IMR-90 (cell line): ENCODE results near the gene ARHGEF1. TPM values are rescaled to one million over a fixed set of nuclear protein-coding genes. Genes with fewer than 3 reads are reported as not detected.
A peak's percentile ranks its signal among the peaks of the same experiment; 100 is the strongest.

Experiments used
- ATAC-seq: fragments of 200-7000 bp; cut with Tn5 transposase; 2 replicates; pipeline ENCODE4 v1.9.1; 2020; ENCODE audit warnings: low read depth, mild to moderate bottlenecking, moderate library complexity
- BruUV-seq: library from RNA; stranded (reverse); fragments of 400-500 nt; replicated peaks from 2 replicates; lab custom pipeline; 2021; lab: Mats Ljungman, UMichigan
- CTCF ChIA-PET: fragments of 300-600 bp; formaldehyde crosslinking; extraction: SDS; loops from one replicate; lab custom pipeline; 2021; ENCODE audit warnings: antibody characterized with exemption; lab: Yijun Ruan, JAX
- POLR2A ChIA-PET: fragments of 300-600 bp; sonication (Branson Sonifier 250); formaldehyde crosslinking; loops from one replicate; lab custom pipeline; 2022; ENCODE audit warnings: antibody characterized with exemption; ENCODE audit not compliant: unreplicated experiment; lab: Charles Lee
- DNase-seq: peaks from one replicate; pipeline ENCODE4 v3.0.0; 2013
- H2AFZ ChIP-seq: replicated peaks from 2 replicates; pipeline ENCODE3; 2013; ENCODE audit warnings: low read length, mild to moderate bottlenecking; ENCODE audit not compliant: poor library complexity
- H2AK5ac ChIP-seq: 2 replicates; pipeline ENCODE4 v1.6.1; 2013; ENCODE audit warnings: low read depth, low read length, inconsistent platforms
- H2AK9ac ChIP-seq: replicated peaks from 2 replicates; pipeline ENCODE3; 2013; ENCODE audit warnings: mild to moderate bottlenecking, low read depth, low read length, moderate library complexity; ENCODE audit not compliant: poor library complexity
- H2BK120ac ChIP-seq: 2 replicates; pipeline ENCODE4 v1.6.1; 2013; ENCODE audit warnings: low read depth, low read length, inconsistent platforms
- H2BK15ac ChIP-seq: 3 replicates; pipeline ENCODE4 v1.6.1; 2013; ENCODE audit warnings: low read depth, low read length, inconsistent platforms
- H2BK20ac ChIP-seq: 2 replicates; pipeline ENCODE4 v1.6.1; 2013; ENCODE audit warnings: low read depth, mild to moderate bottlenecking, inconsistent platforms, low read length, moderate library complexity
- H2BK5ac ChIP-seq: 2 replicates; pipeline ENCODE4 v1.6.1; 2013; ENCODE audit warnings: mild to moderate bottlenecking, low read depth, low read length, inconsistent platforms; ENCODE audit not compliant: poor library complexity, severe bottlenecking
- H3K14ac ChIP-seq: replicated peaks from 2 replicates; pipeline ENCODE4 v1.6.1; 2013; ENCODE audit warnings: low read depth, low read length, inconsistent platforms
- H3K18ac ChIP-seq: 2 replicates; pipeline ENCODE4 v1.6.1; 2013; ENCODE audit warnings: low read depth, low read length, control low read depth
- H3K23ac ChIP-seq: 2 replicates; pipeline ENCODE4 v1.6.1; 2013; ENCODE audit warnings: low read depth, low read length, inconsistent platforms
- H3K27ac ChIP-seq: 2 replicates; pipeline ENCODE4 v1.5.1; 2013; ENCODE audit warnings: mild to moderate bottlenecking, control low read depth, low read length; ENCODE audit not compliant: insufficient read depth
- H3K27me3 ChIP-seq: 2 replicates; pipeline ENCODE4 v1.6.1; 2013; ENCODE audit warnings: low read length; ENCODE audit not compliant: control insufficient read depth, insufficient read depth
- H3K36me3 ChIP-seq: 2 replicates; pipeline ENCODE4 v1.6.1; 2013; ENCODE audit warnings: low read length, mixed read lengths; ENCODE audit not compliant: control insufficient read depth, insufficient read depth
- H3K4ac ChIP-seq: 2 replicates; pipeline ENCODE4 v1.6.1; 2013; ENCODE audit warnings: low read depth, low read length, inconsistent platforms
- H3K4me1 ChIP-seq: 2 replicates; pipeline ENCODE4 v1.6.1; 2013; ENCODE audit warnings: low read length, mixed read lengths; ENCODE audit not compliant: control insufficient read depth, insufficient read depth
- H3K4me2 ChIP-seq: 2 replicates; pipeline ENCODE4 v1.6.1; 2013; ENCODE audit warnings: low read depth, mild to moderate bottlenecking, control low read depth, low read length, moderate library complexity
- H3K4me3 ChIP-seq: 2 replicates; pipeline ENCODE4 v1.5.1; 2013; ENCODE audit warnings: low read depth, mild to moderate bottlenecking, control low read depth, low read length, moderate library complexity; ENCODE audit not compliant: insufficient read depth
- H3K56ac ChIP-seq: 2 replicates; pipeline ENCODE4 v1.6.1; 2013; ENCODE audit warnings: low read length, inconsistent platforms; ENCODE audit not compliant: insufficient read depth; ENCODE audit errors: extremely low read depth
- H3K79me1 ChIP-seq, 2 experiments: 2 replicates each; pipeline ENCODE4 v1.6.1; 2013; ENCODE audit warnings: low read length in 2 of 2, inconsistent platforms in 1 of 2, low read depth in 1 of 2
- H3K9ac ChIP-seq: 2 replicates; pipeline ENCODE4 v1.6.1; 2013; ENCODE audit warnings: low read depth, low read length, control low read depth
- H3K9me1 ChIP-seq: 2 replicates; pipeline ENCODE4 v1.6.1; 2013; ENCODE audit warnings: low read length, inconsistent platforms; ENCODE audit not compliant: insufficient read depth
- H3K9me3 ChIP-seq: 2 replicates; pipeline ENCODE4 v1.6.1; 2013; ENCODE audit warnings: low read length; ENCODE audit not compliant: control insufficient read depth, insufficient read depth
- H4K20me1 ChIP-seq: 2 replicates; pipeline ENCODE4 v1.6.1; 2013; ENCODE audit warnings: low read length, inconsistent platforms; ENCODE audit not compliant: insufficient read depth
- H4K5ac ChIP-seq: 2 replicates; pipeline ENCODE4 v1.6.1; 2013; ENCODE audit warnings: mild to moderate bottlenecking, low read depth, low read length, control low read depth
- H4K8ac ChIP-seq, 2 experiments: 2 replicates each; pipeline ENCODE4 v1.6.1; 2013; ENCODE audit warnings: low read depth in 2 of 2, low read length in 2 of 2, control low read depth in 1 of 2, inconsistent platforms in 1 of 2
- H4K91ac ChIP-seq: 2 replicates; pipeline ENCODE4 v1.6.1; 2013; ENCODE audit warnings: low read depth, low read length, inconsistent platforms; ENCODE audit not compliant: insufficient read depth
- BHLHE40 ChIP-seq: fragments of 150-350 bp; IDR thresholded peaks from 2 replicates; pipeline ENCODE4 v1.6.1; 2016; ENCODE audit warnings: mild to moderate bottlenecking, low read depth, low read length
- CEBPB ChIP-seq: IDR thresholded peaks from 2 replicates; pipeline ENCODE4 v1.6.1; 2012; ENCODE audit warnings: low read depth, low read length, improper control_type of control experiment
- CTCF ChIP-seq: conservative IDR thresholded peaks from 2 replicates; pipeline ENCODE4 v1.5.1; 2012; ENCODE audit warnings: mild to moderate bottlenecking, low read depth, low read length, improper control_type of control experiment
- MAZ ChIP-seq: IDR thresholded peaks from 2 replicates; pipeline ENCODE4 v1.6.1; 2012; ENCODE audit warnings: low read depth, mild to moderate bottlenecking, low read length, improper control_type of control experiment, moderate library complexity, borderline replicate concordance
- POLR2A ChIP-seq: IDR thresholded peaks from 2 replicates; pipeline ENCODE4 v1.6.1; 2012; ENCODE audit warnings: mild to moderate bottlenecking, low read depth, low read length
- RAD21 ChIP-seq: IDR thresholded peaks from 2 replicates; pipeline ENCODE4 v1.6.1; 2012; ENCODE audit warnings: low read length, improper control_type of control experiment
- RFX5 ChIP-seq: IDR thresholded peaks from 2 replicates; pipeline ENCODE4 v1.8.0; 2012; ENCODE audit warnings: low read depth, mild to moderate bottlenecking, low read length, moderate library complexity
- SMC3 ChIP-seq: fragments of 150-350 bp; IDR thresholded peaks from 2 replicates; pipeline ENCODE4 v1.6.1; 2016; ENCODE audit warnings: low read depth, mild to moderate bottlenecking, antibody characterized with exemption, low read length, moderate library complexity
- WGBS, 2 experiments: methylation state at CpG; one replicate each; pipeline versions ENCODE4 v1.1.5 to v1.1.7; 2013; ENCODE audit warnings: missing lambda C conversion rate in 2 of 2; ENCODE audit not compliant: insufficient read length in 1 of 2; ENCODE audit errors: extremely low coverage in 2 of 2; 5-methylcytosine and 5-hydroxymethylcytosine counted together
- dilution Hi-C: fragments of 300-500 bp; cut with HindIII; formaldehyde crosslinking; loops from one replicate; pipeline ENCODE4 v1.14.3; 2018; ENCODE audit warnings: low sequenced_read_pairs; ENCODE audit not compliant: unreplicated experiment
- in situ Hi-C: fragments of 300-500 bp; cut with MboI; formaldehyde crosslinking; loops from 3 replicates; pipeline ENCODE4 v1.14.3; 2019; ENCODE audit warnings: low sequenced_read_pairs, inconsistent platforms, mixed read lengths
- intact Hi-C: fragments of 100-400 bp; cut with micrococcal nuclease; formaldehyde crosslinking; loops from 2 replicates; pipeline ENCODE4 v1.10.0; 2022
- polyA plus RNA-seq, 3 experiments: library from polyadenylated mRNA; depleted of rRNA; stranded (reverse); fragments of >200 nt; gene quantifications; 2 replicates each; pipeline ENCODE4 v1.2.3, GENCODE V29; 2012; ENCODE audit warnings: low replicate concordance in 1 of 3
- total RNA-seq: library from RNA; depleted of rRNA; stranded (reverse); fragments of >200 nt; gene quantifications from 2 replicates; pipeline ENCODE4 v1.2.3, GENCODE V29; 2012

The ARHGEF1 gene
- total and polyA plus RNA-seq, 2 of the 4 experiments (the other 2 are of a cell fraction), result 11.5 to 47.1 TPM

GRCh38 chr19:41951686-41952172 is 68.7 kb downstream of the ARHGEF1 start:
- Histone ChIP-seq H2AFZ (peak overlapping the region; percentile 95), H3K4me3 (no peak overlapping the region), H3K56ac (no peak overlapping the region), H3K4me1 (0 out of 2 replicates have a peak, but pooled peaks cover 2% of the 10 kb centered on the region), H3K27ac (no peak overlapping the region), H4K8ac (peak overlapping the region in 1 of 2 experiments; percentile 84; a peak in 1 of 4 replicates), H3K4me2 (peak overlapping the region; percentile 67), H4K5ac (no peak overlapping the region), H3K18ac (no peak overlapping the region), H3K27me3 (no peaks in the 10 kb centered on the region), H3K9me3 (no peaks in the 10 kb centered on the region), H3K23ac (no peak overlapping the region), H3K14ac (no peak overlapping the region), H3K9ac (peak overlapping the region; percentile 55; the same call in 1 of the 2 replicates), H2BK15ac (no peak overlapping the region), H2BK5ac (no peak overlapping the region), H2BK20ac (no peak overlapping the region), H3K79me1 (no peaks in the 10 kb centered on the region), H3K4ac (no peak overlapping the region), H4K91ac (no peak overlapping the region), H2BK120ac (no peak overlapping the region), H4K20me1 (peaks cover 1% of the 10 kb centered on the region; the same call in 1 of the 2 replicates), H2AK9ac (peak overlapping the region; percentile 94), H3K36me3 (peaks cover 10% of the 10 kb centered on the region; the same call in 1 of the 2 replicates), H3K9me1 (no peaks in the 10 kb centered on the region; the same call in 1 of the 2 replicates), H2AK5ac (peak overlapping the region; percentile 37; the same call in 1 of the 2 replicates)
- ChIA-PET CTCF (interaction anchor here (0.6 to 1.7 kb wide), 2 partner anchors 10 to 15 kb away, joined by 3 to 5 read pairs; no protein-coding TSS in a partner anchor), POLR2A (no interaction called here)
- intact Hi-C loops (loop anchor here (1.0 to 10.0 kb wide), 2 partner anchors 78 to 157 kb away; partner anchors contain the start of gene CEACAM3), dilution Hi-C loops (no loop called here), in situ Hi-C loops (no loop called here)
- TF ChIP-seq RAD21 (peak; percentile 86), POLR2A (no peak), MAZ (0 out of 2 replicates have a peak, but pooled peaks have one; percentile 9), CEBPB (no peak), CTCF (peak; percentile 83), SMC3 (peak; percentile 74), BHLHE40 (peak; percentile 17; the same call in 1 of the 2 replicates), RFX5 (no peak)
- peak; percentile 98 for ATAC-seq
- 0% methylated on average over 3 of the region's 12 CpGs; no CpG with 5 or more reads in 1 of the 2 experiments for WGBS, 2 experiments
- DNase-seq, result peak; percentile 65
- BruUV-seq, result no TSS peak
